Hippocampal formation (tissue), 2 donors: ENCODE results near the gene UBA7.
"Not testable (repeated sequence)": the region's sequence is repeated elsewhere in the genome, so short reads cannot be mapped to it uniquely, and the experiment has no call there.

ENCODE experiments used
- DNase-seq, 2 donors: peaks; one replicate each; lab custom pipeline; 2025; lab: John Stamatoyannopoulos, UW

The UBA7 gene, protein sequence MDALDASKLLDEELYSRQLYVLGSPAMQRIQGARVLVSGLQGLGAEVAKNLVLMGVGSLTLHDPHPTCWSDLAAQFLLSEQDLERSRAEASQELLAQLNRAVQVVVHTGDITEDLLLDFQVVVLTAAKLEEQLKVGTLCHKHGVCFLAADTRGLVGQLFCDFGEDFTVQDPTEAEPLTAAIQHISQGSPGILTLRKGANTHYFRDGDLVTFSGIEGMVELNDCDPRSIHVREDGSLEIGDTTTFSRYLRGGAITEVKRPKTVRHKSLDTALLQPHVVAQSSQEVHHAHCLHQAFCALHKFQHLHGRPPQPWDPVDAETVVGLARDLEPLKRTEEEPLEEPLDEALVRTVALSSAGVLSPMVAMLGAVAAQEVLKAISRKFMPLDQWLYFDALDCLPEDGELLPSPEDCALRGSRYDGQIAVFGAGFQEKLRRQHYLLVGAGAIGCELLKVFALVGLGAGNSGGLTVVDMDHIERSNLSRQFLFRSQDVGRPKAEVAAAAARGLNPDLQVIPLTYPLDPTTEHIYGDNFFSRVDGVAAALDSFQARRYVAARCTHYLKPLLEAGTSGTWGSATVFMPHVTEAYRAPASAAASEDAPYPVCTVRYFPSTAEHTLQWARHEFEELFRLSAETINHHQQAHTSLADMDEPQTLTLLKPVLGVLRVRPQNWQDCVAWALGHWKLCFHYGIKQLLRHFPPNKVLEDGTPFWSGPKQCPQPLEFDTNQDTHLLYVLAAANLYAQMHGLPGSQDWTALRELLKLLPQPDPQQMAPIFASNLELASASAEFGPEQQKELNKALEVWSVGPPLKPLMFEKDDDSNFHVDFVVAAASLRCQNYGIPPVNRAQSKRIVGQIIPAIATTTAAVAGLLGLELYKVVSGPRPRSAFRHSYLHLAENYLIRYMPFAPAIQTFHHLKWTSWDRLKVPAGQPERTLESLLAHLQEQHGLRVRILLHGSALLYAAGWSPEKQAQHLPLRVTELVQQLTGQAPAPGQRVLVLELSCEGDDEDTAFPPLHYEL

DNA sequence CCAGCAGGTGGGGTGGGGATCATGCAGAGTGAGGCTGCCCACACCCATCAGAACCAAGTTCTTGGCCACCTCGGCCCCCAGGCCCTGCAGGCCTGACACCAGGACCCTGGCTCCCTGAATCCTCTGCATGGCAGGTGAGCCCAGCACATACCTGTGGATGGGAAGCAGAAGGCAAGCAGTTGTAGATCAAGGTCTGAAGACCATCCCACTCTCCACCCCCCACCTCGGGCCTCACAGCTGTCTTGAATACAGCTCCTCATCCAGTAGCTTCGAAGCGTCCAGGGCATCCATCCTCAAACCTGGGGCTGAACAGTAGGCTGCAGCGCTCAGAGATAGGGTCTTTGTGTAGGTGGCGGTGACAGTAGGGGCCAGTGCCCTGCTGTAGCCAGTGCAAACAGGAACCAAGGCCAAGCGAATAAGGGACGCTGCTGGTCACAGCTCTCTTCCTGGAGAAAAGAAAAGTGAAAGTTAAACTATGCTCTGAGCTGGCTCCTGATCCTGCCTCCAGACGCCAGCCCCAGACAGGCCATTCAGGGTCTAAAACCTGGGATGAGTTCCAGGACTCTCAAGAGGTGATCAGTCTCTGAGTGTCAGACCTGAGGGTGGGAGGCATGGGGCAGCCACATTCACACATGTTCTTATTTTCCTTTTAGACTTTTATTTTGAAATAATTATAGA is at the start of gene UBA7:
UBA7 (minus strand) TSS at position 457 of the 678 bp plus-strand sequence; CDS start at position 291, 166 bp downstream.
- DNase-seq: peak in 1 of 2 donors; percentile 60

DNA sequence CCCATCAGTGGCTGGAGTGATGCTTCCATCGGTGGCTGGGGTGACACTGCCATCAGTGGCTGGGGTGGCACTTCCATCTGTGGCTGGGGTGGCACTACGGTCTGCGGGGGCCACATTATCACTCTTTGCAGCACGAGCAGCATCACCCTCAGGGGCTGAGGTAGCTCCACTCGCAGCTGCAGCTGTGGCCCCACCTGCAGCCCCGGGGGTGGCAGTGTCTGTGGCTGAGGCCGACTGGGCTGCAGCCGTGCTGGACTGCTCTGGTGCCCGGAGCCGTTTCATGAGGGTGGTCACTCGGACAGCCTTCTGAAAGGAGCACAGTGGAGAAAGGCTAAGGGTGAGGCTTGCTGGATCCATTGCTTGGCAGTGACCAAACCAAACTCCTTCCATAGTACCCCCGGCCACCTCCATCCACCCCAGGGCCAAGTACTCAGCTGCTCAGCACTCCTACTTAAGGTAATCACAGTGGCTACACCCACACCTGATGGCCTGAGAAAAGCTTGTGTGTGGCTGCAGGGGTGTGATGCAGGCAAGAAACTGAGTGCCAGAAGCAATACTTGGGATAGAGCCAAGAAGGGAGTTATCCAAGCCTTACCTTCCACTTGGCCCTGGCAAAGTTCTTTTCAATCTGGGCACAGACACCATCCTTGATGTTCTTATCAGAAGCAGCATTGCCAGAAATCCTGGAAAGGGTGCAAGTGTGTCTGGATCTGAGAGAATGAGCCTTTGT is 46.0 kb upstream of the UBA7 start:
- DNase-seq: no peak

DNA sequence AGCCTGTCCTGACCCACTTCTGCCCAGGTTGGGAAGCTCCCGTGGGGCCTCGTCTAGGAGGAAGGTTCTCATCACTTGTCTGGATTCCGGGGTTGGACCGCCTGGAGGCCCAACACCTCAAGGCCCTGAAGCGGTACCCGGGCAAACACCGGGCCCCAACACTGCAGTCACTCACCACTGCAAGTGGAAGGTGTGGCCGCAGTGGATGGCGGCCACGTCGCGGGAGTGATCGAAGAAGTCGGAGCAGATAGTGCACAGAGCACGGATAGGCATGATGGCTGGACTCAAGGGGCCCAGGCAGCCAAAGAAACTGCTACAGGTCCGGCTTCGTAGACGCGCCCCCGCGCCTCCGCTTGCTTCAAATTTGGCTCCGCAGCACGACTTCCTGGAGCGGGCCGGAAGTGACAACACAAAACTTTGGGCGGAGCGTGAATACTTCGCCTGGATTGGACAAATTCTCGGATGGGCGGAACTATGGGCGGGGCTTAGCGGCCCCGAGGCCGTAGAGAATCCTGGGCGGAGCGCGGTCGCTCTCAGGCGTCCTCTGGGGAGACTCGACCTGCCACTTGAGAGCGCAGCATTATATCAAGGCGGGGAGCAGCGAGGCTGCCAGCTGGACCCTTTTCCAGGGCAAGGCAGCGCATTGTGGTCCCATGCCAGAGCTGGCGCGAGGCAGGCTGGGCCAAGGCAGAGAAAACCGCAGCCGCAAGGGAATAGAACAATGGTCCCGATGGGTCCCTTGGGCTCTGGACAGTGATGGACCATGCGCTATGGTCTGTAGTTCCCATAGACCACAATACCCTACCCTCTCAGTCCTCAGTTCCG is 42.6 kb upstream of the UBA7 start, which contains the start of gene TRAIP:
TRAIP (minus strand) TSS at position 384 of the 825 bp plus-strand sequence; CDS start at position 273, 111 bp downstream.
- DNase-seq: peak; percentile 88 to 89

DNA sequence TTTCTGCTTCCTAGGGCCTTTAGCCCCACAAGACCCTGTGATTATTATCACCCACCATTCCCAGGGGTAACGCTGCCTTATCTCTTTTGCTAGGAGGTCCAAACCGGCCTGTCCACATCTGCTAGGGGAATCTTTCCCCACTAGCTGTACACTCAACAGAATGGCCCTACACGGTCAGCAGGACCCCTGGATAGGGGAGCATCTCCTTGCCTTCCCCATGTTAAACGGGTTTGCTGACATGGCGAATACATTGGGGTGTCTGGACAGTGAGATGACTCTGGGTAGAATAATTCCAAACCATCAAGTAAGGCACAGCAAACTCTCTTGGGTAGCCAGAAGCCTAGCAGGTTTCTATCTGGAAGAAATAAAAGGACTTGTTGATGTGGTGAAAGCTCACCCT is 41.9 kb upstream of the UBA7 start:
- DNase-seq: no peak

DNA sequence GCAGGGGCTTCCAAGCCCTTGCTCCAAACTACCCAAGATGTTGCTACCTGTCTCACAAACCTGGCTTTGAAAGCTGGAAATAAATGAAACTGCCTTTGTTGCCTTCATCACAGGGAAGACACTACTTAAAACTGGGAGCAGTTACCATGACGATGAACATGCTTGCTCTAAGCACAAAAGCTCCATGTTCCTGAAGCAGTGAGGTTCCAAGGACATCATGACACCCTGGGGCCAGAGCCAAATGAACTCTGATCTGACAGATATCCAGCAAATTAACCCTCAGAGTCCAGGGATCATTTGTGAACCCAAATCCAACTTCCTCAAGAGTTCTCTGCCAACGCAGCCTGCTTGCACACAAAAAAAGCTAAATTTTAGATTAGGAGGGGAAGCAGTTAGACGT is 31.9 kb upstream of the UBA7 start:
- no peak for DNase-seq

DNA sequence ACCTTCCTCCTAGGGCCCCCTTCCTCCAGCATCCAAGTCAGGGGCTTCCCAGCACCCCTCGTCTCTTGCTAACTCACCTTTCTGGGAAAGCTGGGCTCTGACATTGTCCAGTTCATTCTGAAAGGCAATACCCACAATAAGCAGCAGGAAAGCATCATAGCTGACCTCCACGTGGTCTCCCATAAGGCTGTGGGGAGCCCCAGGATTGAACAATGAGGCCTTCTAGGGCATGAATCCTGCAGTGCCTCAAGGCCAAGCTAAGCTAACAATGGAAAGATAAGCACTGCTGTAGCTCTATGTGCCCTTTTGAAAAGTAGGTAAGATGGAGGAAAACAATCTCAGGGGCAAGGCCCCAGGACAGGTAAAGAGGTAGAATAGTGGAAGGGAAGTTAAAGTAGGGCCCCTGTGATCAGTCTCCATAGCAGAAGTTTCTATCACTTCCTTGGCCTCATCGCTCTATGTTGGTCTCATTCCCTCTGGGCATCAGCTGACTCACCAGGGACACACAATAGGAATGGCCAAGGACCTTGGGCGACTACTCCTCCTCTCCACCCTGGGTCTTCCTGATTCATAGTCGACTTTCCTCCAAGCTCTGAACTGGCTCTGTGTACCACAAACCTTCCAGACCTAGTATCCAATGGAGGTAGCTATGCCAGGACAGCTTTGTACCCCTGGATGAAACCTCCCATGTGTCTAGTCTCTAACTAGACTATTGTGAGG is 30.9 kb upstream of the UBA7 start:
- no peak for DNase-seq

DNA sequence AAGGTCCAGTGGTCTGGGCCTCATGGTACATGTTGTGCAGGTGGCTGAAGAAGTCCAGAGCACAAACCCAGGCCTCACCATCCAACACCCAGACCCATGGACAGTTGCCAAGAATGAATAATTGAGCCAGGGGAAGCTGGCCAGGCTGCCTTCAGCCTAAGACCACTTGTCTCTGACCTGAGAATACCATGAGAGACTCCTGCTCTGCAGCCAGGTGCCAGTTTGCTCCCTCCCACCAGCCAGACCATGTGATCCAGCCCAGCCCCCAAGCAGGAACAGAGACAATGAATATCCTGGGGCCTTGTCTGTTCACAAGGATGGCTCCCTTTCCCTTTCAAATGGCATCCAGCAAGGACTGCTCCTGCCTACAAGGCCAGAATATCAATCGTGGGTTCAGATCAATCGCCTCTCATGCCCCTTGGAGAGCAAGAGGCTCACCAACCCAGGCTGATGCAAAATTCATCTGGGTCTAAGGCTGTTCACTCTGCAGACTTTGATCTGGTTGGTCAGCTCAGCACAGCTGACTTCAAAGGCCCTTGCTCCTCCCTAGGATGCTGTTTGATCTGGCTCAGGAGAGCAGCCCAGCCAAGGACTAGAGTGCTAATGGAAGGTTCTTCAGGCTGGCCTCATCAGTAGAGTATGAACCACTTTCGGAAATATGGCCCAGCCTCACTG is 29.2 kb upstream of the UBA7 start:
- DNase-seq: no peak

DNA sequence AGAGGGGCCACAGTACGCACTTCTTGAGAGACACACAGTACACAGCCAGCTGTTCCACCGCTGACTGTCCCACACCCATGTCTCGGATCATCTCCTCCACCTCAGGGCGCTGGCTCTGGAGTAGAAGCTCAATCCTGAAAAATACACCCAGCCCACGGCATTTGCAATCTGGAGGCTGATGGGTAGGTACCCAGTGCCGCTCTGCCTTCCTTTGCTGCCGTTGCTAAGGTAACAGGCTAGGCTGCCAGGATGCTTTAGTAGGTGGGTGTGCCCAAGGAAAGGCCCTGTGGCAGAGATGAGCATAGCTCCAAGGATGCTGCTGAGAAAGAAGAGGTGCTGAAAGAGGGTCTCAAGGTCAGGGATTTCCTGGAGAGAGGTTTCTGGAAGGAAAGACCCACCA is 28.1 kb upstream of the UBA7 start:
- peak in 1 of 2 donors; percentile 49 for DNase-seq

DNA sequence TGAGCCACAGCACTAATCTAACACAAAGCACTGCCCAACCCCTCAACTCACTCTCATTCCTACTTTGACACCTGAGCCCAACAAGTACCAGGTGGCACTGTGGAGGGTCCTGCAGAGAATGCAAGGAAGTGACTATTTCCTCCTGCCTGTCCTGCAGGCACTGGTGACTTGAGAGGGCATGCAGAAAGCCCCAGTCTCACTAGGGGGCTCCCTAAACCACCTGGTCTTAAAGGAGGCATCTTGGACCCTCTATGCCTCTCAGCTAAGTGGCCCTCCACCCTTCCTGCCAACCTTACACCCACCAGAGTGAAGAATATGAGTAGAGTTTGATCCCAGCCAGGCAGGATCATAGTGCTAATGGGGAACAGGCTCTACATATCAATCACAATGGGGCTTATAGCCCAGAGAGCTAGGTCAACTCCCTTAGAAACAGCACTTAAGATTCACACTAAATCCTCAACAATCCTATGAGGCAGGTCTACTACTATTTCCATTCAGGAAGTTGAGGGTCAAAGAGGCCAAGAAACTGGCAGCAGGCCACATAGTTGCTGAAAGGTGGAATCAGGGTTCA is 27.5 kb upstream of the UBA7 start:
- DNase-seq: no peak

DNA sequence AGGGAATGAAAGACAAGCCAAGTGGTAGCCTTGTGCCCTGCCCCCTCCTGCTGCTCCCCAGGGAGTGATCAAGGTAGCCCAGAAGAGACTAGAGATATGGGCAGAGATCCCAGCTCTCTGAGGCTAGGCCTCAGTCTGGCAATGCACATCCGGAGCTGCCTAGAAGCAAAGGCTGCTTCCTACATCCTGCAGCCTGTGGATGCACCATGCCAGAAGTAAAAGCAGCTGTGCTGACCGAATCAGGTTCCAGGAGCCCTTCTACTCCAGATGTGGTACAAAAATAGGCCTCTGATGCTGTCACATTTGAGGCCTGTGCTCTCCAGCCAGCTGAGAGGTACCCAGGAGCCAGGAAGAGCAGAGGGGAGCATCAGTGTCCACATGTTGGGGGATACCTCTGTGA is 26.6 kb upstream of the UBA7 start:
- no peak for DNase-seq

DNA sequence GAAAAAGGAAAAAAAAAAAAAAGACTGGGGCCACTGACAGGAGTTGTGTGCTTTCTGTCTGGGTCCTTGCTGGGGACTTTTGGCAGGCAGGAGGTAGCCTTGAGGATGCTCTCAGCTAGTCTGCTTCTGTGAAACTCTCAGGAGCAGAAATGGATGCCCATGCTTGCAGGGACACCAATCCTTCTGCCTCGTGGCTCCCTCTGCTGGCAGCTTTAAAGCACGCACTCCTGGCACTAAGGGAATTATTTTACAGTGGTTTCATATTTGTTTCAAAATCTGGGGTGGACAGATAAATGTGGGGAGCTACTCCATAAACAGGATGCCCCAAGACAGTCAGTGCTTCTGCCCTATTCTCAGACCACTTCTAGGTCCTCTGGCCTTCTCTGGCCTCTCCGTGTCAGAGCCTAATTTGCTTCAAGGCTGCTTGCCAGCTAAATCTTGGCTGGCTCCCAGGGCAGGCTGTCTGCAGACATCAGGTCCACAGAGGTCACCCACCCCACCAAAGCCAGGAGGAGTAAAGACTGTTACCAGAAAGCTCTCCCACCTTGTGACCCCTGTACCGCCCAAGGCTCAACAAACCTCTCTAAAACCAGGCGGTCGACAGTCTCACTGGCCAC is 25.5 kb upstream of the UBA7 start:
- peak; percentile 51 to 65 for DNase-seq

DNA sequence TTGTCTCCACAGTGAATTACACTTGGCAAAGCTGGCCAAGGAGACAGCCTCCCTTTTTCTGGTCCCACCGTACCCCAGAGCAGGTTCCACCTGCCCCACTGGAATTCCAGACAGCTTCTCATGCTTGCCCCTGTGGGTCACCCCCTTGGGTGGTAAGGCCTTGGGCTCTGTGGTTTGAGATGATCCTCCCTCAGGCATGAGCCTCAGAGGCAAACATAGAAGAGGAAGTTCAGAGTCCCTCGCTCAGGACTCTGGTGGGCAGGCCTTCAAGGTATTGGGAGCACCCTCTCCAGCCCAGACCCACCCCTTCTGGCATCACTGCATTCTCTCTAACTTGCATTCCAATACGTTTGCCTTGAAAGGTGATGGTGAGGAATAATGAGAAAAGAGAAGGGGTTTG is 17.6 kb upstream of the UBA7 start:
- no peak for DNase-seq

DNA sequence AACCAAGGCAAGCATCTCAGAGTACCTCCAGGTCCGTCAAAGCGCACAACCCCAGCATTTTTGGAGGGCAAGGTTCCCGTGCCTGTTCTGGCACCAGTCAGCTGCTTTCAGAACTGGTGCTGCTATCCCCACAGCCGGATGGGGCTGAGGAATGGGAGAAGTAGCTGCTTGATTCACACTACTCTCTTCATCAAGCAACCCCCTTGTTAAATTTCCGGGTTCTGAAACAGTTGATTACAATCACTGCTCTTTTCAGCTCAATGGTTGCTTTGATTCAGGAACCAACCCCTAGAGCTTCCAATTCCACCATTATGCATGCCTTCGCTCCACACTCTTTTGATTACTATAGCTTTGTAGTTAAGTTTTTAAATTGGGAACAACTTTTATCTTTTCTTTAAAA is 12.3 kb upstream of the UBA7 start:
- no peak for DNase-seq

DNA sequence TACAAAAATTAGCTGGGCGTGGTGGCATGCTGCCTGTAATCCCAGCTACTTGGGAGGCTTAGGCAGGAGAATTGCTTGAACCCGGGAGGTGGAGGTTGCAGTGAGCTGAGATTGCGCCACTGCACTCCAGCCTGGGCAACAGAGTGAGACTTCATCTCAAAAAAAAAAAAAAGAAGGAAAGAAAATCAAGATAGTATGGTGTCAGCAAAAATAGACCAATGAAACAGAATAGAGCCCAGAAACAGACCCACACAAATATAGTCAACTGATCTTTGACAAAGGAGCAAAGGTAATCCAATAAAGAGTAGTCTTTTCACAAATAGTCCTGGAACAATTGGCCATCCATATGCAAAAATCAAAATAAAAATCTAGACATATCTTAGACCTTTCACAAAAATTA is 9.4 kb upstream of the UBA7 start:
- not testable (repeated sequence) for DNase-seq

DNA sequence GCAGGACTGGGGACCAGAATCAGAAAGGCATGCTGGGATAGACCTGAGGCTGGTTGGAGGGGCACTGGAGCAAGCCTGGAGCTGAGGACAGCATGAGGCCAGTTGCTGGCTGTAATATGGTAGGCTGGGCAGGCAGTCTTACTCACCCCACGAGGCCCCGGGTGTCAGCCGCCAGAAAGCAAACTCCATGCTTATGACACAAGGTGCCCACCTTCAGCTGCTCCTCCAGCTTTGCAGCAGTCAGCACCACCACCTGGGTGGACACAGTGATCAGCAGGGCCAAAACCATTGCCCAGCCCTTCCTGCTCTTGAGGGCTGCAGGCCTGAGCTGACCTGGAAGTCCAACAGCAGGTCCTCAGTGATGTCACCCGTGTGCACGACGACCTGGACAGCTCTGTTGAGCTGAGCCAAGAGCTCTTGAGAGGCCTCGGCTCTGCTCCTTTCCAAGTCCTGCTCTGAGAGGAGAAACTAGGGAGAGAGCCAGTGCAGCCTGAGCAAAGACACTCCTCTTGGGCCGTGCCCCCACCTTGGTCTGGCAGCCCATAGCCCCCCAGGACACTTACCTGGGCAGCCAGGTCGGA is 747 bp downstream of the UBA7 start:
- DNase-seq: no peak

DNA sequence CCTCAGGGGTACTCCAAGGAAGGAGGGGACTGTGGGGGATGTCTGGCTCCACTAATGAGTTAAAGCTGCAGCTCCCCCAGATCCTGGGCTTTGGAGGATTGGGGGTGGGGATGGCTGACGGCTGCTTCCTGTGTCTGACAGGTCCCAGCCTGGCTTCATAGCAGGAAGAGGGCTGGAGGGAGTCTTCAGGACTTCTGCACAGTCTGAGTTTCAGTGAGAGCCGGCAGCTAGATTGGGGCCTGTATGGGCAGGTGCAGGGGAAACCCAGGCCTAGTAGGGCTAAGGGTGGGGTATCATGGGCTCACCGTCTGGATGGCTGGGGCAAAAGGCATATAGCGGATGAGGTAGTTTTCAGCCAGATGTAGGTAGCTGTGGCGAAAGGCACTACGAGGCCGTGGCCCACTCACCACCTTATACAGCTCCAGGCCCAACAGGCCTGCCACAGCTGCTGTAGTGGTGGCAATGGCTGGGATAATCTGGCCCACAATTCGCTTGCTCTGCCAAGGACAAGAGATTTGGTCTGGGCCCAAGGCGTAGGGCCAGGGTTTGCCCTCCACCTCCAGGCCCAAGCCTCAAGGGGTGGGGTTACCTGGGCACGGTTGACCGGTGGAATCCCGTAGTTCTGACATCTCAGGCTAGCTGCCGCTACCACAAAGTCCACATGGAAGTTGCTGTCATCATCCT is 6.2 kb downstream of the UBA7 start:
- DNase-seq: no peak

DNA sequence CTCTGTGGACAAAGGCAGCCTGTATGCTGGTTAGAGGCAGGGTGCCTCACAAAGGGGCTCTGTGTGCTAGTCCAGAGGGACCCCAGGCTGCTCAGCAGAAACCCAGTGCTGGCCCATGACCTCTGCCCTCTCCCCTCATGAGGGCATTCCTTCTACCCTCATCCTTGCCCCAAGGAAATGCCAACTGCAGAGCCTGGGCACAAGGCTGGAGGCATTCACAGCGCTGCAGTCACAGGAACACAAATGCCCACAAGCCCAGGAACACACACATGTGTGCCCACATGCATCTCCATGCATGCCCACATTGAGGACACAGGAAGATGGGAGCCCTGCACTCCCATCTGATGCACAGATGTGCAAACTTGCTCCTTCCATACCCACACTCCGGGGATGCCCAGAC is 6.9 kb downstream of the UBA7 start:
- no peak for DNase-seq
